HG03095 (cell line): ENCODE results near the gene ALS2CL.

ENCODE experiments used
- ATAC-seq: cut with Tn5 transposase; IDR thresholded peaks from one replicate; pipeline ENCODE4 v1.9.1; 2021; ENCODE audit warnings: moderate library complexity; ENCODE audit not compliant: unreplicated experiment

The ALS2CL gene

GRCh38 chr3:46643701-46644100 lies 49.8 kb downstream of the ALS2CL start:
- no peak for ATAC-seq

GRCh38 chr3:46642971-46643370 lies 50.5 kb downstream of the ALS2CL start:
- no peak for ATAC-seq

GRCh38 chr3:46640927-46641326 lies 52.6 kb downstream of the ALS2CL start:
- ATAC-seq = no peak

- no peak for ATAC-seq
Measured at GRCh38 chr3:46639221-46639620, 54.3 kb downstream of the ALS2CL start.

- ATAC-seq = no peak
Measured at GRCh38 chr3:46634856-46635255, 58.6 kb downstream of the ALS2CL start.

- ATAC-seq = no peak
Measured at GRCh38 chr3:46632792-46633191, 60.7 kb downstream of the ALS2CL start.

GRCh38 chr3:46629551-46630517 lies 63.6 kb downstream of the ALS2CL start:
- peak; percentile 80 for ATAC-seq

- ATAC-seq = no peak
Measured at GRCh38 chr3:46628901-46629369, 64.5 kb downstream of the ALS2CL start.

GRCh38 chr3:46627078-46627477 lies 66.4 kb downstream of the ALS2CL start:
- no peak for ATAC-seq

GRCh38 chr3:46626039-46626438 lies 67.4 kb downstream of the ALS2CL start:
- no peak for ATAC-seq

- no peak for ATAC-seq
Measured at GRCh38 chr3:46624975-46625490, 68.4 kb downstream of the ALS2CL start.

GRCh38 chr3:46624533-46624932 lies 68.9 kb downstream of the ALS2CL start:
- ATAC-seq = no peak

GRCh38 chr3:46619845-46620778 lies 73.4 kb downstream of the ALS2CL start:
- no peak for ATAC-seq
